DMS153 (cell line): Measurements from ENCODE around the gene UBQLN3.

ENCODE experiments used
- DNase-seq: peaks from one replicate; lab custom pipeline; 2025; lab: John Stamatoyannopoulos, UW

The UBQLN3 gene

DNA sequence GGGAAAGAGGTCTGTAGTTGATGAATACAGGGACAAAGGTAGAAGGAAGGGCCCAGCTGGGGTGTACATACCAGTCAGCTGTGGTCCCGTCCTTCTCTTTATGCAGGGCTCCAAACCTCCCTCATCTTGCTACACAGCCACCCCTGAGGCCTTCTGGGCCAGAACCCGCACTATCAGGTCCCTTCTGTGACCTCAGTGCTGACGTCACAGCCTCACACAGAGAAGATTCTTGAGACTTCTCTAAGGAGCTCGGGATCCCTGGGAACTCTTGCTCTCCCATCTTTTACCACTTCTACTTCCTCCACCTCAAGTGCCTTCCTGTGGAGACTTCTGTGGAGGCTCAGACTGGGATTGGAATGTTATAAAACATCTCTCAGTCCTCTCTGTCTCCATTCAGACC lies at the start of gene UBQLN3:
TSS of gene UBQLN3 (minus strand) at position 155 of the 400 bp plus-strand sequence. CDS start 399 bp downstream, outside the sequence.
- no peak for DNase-seq

DNA sequence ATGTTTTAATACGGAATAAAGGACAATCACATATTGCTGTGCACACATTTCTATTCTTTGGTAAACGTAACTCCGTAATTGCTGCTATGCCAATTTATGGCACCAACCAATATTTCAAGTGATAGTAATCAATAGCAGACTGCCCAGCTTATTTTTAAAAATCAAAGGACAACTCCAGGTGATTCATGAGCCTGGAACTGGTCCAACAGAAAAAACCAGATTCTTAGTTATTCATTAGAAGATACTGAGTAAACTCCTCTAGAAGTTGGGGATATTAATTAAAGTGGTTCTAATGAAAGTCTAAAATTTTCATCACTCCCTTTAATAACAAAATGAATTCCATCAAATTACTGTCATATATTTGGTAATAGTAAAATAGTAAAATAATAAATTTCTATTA lies 48.0 kb upstream of the UBQLN3 start:
- DNase-seq = no peak

GRCh38 chr11:5556596-5557188 lies 46.9 kb upstream of the UBQLN3 start:
- no peak for DNase-seq

DNA sequence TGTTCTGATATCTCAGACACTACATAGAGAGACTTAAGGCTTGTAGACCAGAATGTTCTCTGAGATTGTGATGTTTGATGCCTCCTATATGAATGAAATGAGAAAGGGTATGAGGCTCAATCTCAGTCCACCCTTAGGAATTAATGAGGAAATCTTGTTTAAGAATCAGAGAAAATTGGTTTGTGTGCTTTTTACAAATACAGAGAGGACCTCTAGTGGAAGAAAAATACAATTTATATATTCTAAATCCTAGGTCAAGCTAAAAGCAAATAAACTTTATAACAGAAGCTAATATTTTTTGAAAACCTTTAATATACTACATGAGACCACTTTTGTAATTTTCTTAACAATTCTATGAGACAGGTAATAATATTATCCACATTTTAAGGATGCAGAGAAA lies 43.6 kb upstream of the UBQLN3 start:
- DNase-seq = no peak

- no peak for DNase-seq
Observed at GRCh38 chr11:5550440-5551095, 40.8 kb upstream of the UBQLN3 start.

DNA sequence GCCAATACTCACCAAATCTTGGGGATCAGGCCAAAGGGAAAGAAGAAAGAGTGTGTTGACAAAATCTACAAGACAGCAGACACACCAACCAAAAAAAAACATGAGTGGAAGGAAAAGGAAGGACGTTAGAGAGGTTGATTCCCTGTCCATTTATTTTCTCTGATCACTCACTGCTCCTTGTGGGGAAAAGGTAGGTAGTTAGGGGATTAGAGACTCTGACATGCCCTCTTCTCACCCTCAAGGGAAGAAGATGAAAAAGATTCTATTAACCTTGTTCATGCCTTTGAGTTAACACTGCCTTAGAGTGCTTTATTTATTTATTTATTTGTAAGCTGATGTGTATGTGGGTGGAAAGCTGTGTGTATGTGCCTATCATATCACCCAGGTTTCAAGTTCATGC lies 38.7 kb upstream of the UBQLN3 start, which contains the start of gene OR52H1:
TSS of gene OR52H1 (minus strand) at position 101 of the 400 bp plus-strand sequence. CDS start 3,035 bp downstream, outside the sequence.
- no peak for DNase-seq

- DNase-seq = no peak
Observed at GRCh38 chr11:5547982-5548381, 38.2 kb upstream of the UBQLN3 start.

DNA sequence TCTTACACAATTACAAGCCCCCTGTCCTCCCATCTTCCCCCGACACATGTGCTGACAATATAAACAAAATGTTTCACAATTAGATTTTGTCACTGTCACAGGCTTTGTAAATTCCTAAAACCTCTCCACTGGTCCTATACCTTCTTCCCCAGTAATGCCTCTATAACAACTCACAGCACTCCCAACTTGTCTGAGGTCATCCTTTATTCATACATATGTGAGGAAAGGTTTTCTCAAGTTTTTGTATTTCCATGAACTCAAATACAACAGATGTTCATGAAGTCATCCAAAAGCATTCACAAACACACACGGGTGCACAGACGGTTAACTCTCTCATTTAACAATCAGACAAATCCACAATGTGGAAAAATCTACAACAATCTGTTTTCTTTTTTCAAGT lies 36.7 kb upstream of the UBQLN3 start:
- DNase-seq = no peak

- DNase-seq = no peak
Observed at GRCh38 chr11:5541427-5541826, 31.7 kb upstream of the UBQLN3 start.

DNA sequence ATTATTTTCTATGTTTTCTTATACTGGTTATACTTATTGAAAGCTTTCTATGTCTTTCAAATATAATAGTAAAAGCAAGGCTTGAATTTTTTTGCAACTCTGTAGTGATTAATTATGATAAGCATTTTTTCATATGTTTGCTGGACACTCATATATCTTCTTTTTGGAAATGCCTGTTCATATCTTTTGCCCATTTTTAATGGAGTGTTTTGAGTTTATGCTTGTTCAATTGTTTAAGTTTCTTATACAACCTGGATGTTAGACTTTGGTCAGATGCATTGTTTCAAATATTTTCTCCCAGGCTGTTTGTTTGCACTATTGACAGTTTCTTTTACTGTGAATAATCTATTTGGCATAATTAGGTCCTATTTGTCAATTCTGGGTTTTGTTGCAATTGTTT lies 26.7 kb upstream of the UBQLN3 start:
- DNase-seq = no peak

DNA sequence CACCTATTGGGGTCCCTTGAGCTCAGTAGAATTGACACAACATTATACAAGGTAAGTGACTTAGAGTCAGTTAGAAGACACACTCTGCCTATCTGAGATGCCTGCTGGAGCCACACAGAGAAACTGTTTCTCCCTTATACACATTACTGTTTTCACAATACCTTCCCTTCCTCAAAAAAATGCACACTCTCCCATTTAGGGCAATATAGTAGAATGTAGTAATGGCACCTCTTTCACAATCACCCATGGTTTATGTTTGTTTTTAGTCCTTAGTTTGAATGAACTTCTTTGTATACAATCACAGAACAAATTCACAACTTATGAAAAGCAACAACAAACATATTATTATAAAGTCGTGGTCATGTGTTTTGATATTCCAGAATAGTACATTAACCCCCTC lies 24.3 kb upstream of the UBQLN3 start:
- DNase-seq = no peak

DNA sequence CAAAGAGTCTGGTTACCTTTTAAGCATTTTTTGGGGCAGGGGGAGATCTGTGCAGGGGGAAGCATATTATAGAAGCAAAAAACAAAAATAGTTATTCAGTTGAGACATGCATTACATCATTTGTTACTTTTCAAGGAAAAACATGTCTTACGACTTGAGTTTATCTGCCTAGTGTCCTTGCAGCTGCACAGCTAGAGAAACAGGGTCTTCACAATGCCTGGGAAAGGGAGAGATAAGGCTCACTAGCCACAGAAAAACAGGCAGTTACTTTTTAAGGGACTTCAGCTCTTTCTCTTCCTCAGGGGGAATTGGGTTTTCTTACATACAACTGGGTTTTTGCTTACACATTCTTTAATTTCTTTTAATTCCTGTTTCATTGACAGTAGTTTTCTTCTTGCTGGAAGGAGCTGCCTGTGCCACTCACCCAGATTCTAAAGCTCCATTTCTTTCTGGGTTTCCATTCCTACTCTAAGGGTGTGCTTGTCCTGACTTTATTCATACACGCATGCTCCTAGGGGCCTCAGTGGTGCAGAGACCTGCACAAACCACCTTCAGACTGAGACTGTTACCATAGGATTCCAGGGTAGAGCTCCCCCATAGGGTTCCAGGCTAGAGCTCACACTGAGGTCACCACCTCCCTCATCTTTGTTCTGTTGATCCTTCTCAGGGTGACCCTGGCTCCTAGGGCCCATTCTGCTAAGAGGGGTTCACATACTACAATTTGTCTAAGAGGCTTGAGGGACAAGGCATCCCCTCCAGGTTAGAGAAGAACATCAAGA lies 21.5 kb upstream of the UBQLN3 start:
- DNase-seq = no peak

DNA sequence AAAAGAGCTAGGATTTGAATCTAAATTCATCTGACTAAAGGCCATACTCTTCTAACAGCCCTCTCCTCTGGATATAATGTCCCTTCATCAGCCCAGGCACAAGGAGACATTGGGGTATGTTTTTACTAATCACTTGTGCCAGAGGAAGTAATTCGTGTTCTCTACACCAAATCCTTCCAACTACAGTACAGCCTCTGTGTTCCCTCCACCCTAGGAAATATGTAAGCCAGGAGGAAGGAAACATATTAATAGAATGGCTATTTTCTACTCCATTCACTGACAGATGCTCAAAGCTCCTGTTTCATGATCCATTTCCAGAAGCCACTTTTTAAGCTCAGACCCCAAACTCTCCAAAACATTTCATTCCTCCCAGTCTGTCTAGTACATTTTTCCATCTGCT lies 18.7 kb upstream of the UBQLN3 start:
- DNase-seq = no peak

GRCh38 chr11:5527716-5528115 lies 18.0 kb upstream of the UBQLN3 start:
- DNase-seq = no peak

DNA sequence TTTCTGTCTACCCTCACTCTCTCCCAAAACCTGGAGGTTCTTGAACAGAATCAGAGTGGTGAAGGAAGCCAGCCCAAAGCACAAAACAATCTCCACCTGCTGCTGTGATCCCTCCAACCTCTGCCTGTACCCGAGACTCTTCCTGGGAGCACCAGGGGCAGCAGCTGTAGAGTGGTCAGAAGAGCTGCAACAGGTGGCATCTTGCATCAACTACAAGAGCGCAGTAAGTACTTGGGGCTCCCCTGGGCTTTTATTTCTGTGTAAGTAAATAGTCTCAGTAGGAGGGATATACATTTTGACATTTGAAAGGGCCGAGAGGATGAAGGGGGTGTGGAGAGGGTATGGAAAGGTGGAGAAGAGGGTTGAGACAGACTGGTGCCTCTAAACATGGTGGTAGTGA lies 15.0 kb upstream of the UBQLN3 start:
- DNase-seq = no peak

DNA sequence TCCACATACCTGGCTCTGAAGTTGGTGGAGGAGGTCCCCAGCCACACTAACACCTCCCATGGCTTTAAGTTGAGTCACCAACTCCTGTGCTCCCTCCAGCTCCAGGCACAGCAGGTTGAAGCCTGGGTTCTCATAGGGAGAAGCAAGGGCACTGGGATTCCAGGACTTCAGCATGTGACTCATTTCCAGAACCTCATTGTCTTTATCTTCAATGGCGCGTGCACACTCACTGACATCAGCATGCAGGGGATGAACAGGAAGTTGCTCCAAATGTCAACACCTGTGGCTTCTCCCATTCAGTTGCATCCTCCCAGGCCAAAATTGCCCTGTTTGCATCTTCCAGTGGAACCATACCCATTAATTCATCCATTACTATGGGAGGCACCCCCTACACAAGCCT lies 12.6 kb upstream of the UBQLN3 start:
- no peak for DNase-seq

- no peak for DNase-seq
Observed at GRCh38 chr11:5521540-5521939, 11.8 kb upstream of the UBQLN3 start.

DNA sequence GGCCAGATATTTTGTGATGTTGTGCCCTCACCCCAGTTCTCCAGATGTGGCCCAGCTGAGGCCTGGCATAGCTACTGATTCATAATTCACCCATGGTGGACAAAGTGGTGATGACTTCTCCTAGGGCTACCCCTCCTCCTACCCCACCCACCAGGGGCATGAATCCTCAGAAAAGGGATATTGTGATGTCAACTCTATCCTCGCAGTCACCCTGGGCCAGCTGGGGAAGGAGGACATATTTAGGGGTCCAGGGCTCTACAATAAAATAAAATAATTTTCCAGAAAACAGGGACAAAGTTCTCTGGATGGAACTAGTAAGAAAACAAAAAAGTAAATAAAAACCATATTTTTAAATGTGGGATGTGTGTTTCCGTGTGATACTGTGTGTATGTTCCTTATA lies 6.8 kb upstream of the UBQLN3 start, which contains the start of gene UBQLNL:
TSS of gene UBQLNL (minus strand) at position 101 of the 400 bp plus-strand sequence. CDS start 258 bp downstream, outside the sequence.
- DNase-seq = no peak

- no peak for DNase-seq
Observed at GRCh38 chr11:5514841-5515240, 5.1 kb upstream of the UBQLN3 start.

GRCh38 chr11:5508605-5509004 lies 1.2 kb downstream of the UBQLN3 start:
- DNase-seq = no peak

GRCh38 chr11:5507933-5508305 lies 1.8 kb downstream of the UBQLN3 start:
- DNase-seq = no peak

DNA sequence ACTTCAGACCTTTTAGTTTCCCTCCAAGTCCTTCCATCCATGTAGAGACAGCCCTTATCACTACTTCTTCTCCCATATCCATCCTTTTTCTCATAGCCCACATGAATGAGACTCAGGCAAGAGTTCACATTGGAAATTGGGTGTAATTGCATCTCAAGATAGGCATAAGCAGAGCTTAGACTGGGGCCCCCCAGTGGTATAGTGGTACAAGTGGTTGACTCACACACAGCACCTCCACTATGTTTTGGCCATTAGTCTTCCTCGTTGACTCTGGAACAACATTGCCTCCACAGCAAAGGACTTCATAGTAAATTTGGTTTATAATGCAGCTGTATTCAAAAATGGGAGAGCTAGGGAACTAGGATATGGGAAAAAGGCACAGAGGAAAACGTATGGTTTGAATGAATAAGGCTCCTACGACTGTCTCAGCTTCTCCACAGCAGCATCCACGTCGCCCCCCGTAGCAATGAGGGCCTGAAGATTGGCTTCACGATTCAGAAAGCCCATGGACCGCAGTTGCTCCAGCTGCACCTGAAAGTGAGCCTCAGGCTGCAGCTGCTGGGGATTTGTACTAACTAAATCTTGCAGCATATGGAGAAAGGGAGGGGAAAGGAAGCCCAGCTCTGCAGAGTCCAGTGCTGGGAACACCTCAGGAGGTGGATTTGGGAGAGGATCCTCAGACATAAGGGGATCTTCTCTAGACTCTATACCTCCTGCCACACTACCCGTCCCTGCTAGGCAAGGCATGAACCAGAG lies 2.4 kb downstream of the UBQLN3 start:
- DNase-seq = no peak
